K562 (cell line): ENCODE measurements around the gene C2CD5. TPM values are rescaled to one million over a fixed set of nuclear protein-coding genes. Genes with fewer than 3 reads are reported as not detected.

Source experiments
- ATAC-seq: fragments of 200-7000 bp; cut with Tn5 transposase; 3 replicates; pipeline ENCODE4 v1.9.1; 2020; ENCODE audit warnings: moderate library complexity
- BruUV-seq: library from RNA; stranded (reverse); fragments of 400-500 nt; replicated peaks from 2 replicates; lab custom pipeline; 2021; lab: Mats Ljungman, UMichigan
- CTCF ChIA-PET: fragments of 300-600 bp; formaldehyde crosslinking; extraction: SDS; loops from one replicate; lab custom pipeline; 2021; ENCODE audit warnings: low intra/inter-chr PET ratio; lab: Yijun Ruan, JAX
- POLR2A ChIA-PET: fragments of 300-600, 350-650 bp; sonication (Branson Sonifier 250); formaldehyde crosslinking; extraction: SDS; loops from one replicate; lab custom pipeline; 2021; ENCODE audit warnings: antibody characterized with exemption, inconsistent platforms; lab: Yijun Ruan, JAX
- DNase-seq, 4 experiments: peaks; one replicate each; pipeline versions ENCODE4 v3.0.0 to v3.0.0-alpha.2; 2011 to 2018; ENCODE audit warnings: low spot score in 3 of 4, mixed read lengths in 3 of 4; ENCODE audit errors: extremely low read depth in 1 of 4
- FAIRE-seq: peaks from 2 replicates; lab custom pipeline; 2011; peaks lifted over from hg19 to GRCh38; lab: Jason Lieb, UNC
- H2AFZ ChIP-seq: 2 replicates; pipeline ENCODE4 v1.6.0; 2011; ENCODE audit warnings: low read depth, low read length, control low read depth, inconsistent platforms
- H3K27ac ChIP-seq: fragments of 200-600 bp; 3 replicates; pipeline ENCODE4 v1.8.0; 2011; ENCODE audit warnings: low read depth, mild to moderate bottlenecking, control low read depth, inconsistent platforms, low read length, moderate library complexity, mixed read lengths; ENCODE audit errors: extremely low read depth
- H3K27me3 ChIP-seq, 2 experiments: fragments of 300-600 bp in 1 of 2; 2 replicates in 1 of 2; 3 replicates in 1 of 2; pipeline versions ENCODE4 v1.6.0 to v1.8.0; 2011; ENCODE audit warnings: inconsistent platforms in 2 of 2, low read length in 2 of 2, mild to moderate bottlenecking in 1 of 2, mixed read lengths in 1 of 2, moderate library complexity in 1 of 2; ENCODE audit not compliant: control insufficient read depth in 2 of 2, insufficient read depth in 2 of 2
- H3K36me3 ChIP-seq: fragments of 300-600 bp; 3 replicates; pipeline ENCODE4 v1.8.0; 2011; ENCODE audit warnings: mild to moderate bottlenecking, low read length, inconsistent platforms; ENCODE audit not compliant: control insufficient read depth, insufficient read depth
- H3K4me1 ChIP-seq, 2 experiments: fragments of 200-600 bp in 1 of 2; replicated peaks in 1 of 2; 2 replicates in 1 of 2; 3 replicates in 1 of 2; pipeline versions ENCODE4 v1.5.1 to v1.8.0; 2011; ENCODE audit warnings: inconsistent platforms in 2 of 2, low read length in 2 of 2, mild to moderate bottlenecking in 1 of 2, mixed read lengths in 1 of 2, moderate library complexity in 1 of 2; ENCODE audit not compliant: control insufficient read depth in 2 of 2, insufficient read depth in 2 of 2
- H3K4me2 ChIP-seq: 2 replicates; pipeline ENCODE4 v1.6.1; 2011; ENCODE audit warnings: low read length, control low read depth, inconsistent platforms, mixed read lengths; ENCODE audit not compliant: insufficient read depth
- H3K4me3 ChIP-seq: fragments of 200-600 bp; sonication (generic), shearing (Covaris generic); 2 replicates; pipeline ENCODE4 v1.5.1; 2016; ENCODE audit warnings: control low read depth, inconsistent platforms
- H3K79me2 ChIP-seq: fragments of 200-600 bp; 3 replicates; pipeline ENCODE4 v1.8.0; 2011; ENCODE audit warnings: low read length, inconsistent platforms; ENCODE audit not compliant: control insufficient read depth, insufficient read depth
- H3K9ac ChIP-seq, 2 experiments: 2 replicates each; pipeline versions ENCODE4 v1.6.0 to v1.6.1; 2011; ENCODE audit warnings: low read depth in 2 of 2, low read length in 2 of 2, control low read depth in 1 of 2, inconsistent platforms in 1 of 2, mild to moderate bottlenecking in 1 of 2, mixed read lengths in 1 of 2; ENCODE audit not compliant: insufficient read depth in 1 of 2
- H3K9me1 ChIP-seq: one replicate; pipeline ENCODE4 v1.6.0; 2011; ENCODE audit warnings: inconsistent platforms, mild to moderate bottlenecking, low read length, moderate library complexity; ENCODE audit not compliant: control insufficient read depth, insufficient read depth
- H3K9me3 ChIP-seq: replicated peaks from 2 replicates; pipeline ENCODE4 v1.5.1; 2011; ENCODE audit warnings: low read depth, low read length, inconsistent platforms; ENCODE audit not compliant: control insufficient read depth, insufficient read depth
- H4K20me1 ChIP-seq: replicated peaks from 2 replicates; pipeline ENCODE4 v1.6.1; 2011; ENCODE audit warnings: low read length, inconsistent platforms, mixed read lengths; ENCODE audit not compliant: control insufficient read depth, insufficient read depth
- ARID2 ChIP-seq: fragments of 450-650 bp; IDR thresholded peaks from 2 replicates; pipeline ENCODE4 v1.6.1; 2017; ENCODE audit warnings: antibody characterized with exemption, mild to moderate bottlenecking
- BRD9 ChIP-seq: fragments of 450-650 bp; IDR thresholded peaks from 2 replicates; pipeline ENCODE4 v1.6.1; 2018; ENCODE audit warnings: low read depth; ENCODE audit not compliant: partially characterized antibody
- CBFA2T3 ChIP-seq: fragments of 450-650 bp; IDR thresholded peaks from 2 replicates; pipeline ENCODE4 v1.6.1; 2017
- CBX1 ChIP-seq: sonication (generic); IDR thresholded peaks from 2 replicates; pipeline ENCODE4 v1.6.1; 2016; ENCODE audit warnings: antibody characterized with exemption, low read depth, mild to moderate bottlenecking
- CREB1 ChIP-seq, 2 experiments: sonication (generic) in 1 of 2; formaldehyde crosslinking in 1 of 2; IDR thresholded peaks; 2 replicates each; pipeline versions ENCODE4 v1.6.1 to v1.8.0; 2012 to 2022; ENCODE audit warnings: inconsistent platforms in 1 of 2, mild to moderate bottlenecking in 1 of 2, missing genetic modification reagents in 1 of 2, moderate library complexity in 1 of 2
- E2F6 ChIP-seq, 2 experiments: IDR thresholded peaks; 2 replicates each; pipeline ENCODE4 v1.6.1; 2011; ENCODE audit warnings: borderline replicate concordance in 1 of 2, control low read depth in 1 of 2, low read depth in 1 of 2, low read length in 1 of 2, mild to moderate bottlenecking in 1 of 2, mixed read lengths in 1 of 2, moderate library complexity in 1 of 2; ENCODE audit not compliant: insufficient read depth in 1 of 2, insufficient read length in 1 of 2, poor library complexity in 1 of 2, severe bottlenecking in 1 of 2; ENCODE audit errors: extremely low read depth in 1 of 2
- ETV1 ChIP-seq: fragments of 450-650 bp; conservative IDR thresholded peaks from 2 replicates; pipeline ENCODE4 v1.6.1; 2016; ENCODE audit warnings: missing genetic modification characterization, control low read depth, low read depth, missing compliant biosample characterization
- SIN3B ChIP-seq: fragments of 450-650 bp; IDR thresholded peaks from 2 replicates; pipeline ENCODE4 v1.6.1; 2017; ENCODE audit warnings: low read depth, mild to moderate bottlenecking, moderate library complexity
- SP2 ChIP-seq: IDR thresholded peaks from 2 replicates; pipeline ENCODE4 v1.6.1; 2011; ENCODE audit warnings: mild to moderate bottlenecking, low read depth, low read length, moderate library complexity; ENCODE audit not compliant: poor library complexity, severe bottlenecking; ENCODE audit errors: extremely low read depth
- ZNF384 ChIP-seq: IDR thresholded peaks from 2 replicates; pipeline ENCODE4 v1.6.1; 2012; ENCODE audit warnings: low read depth, low read length, improper control_type of control experiment
- ZNF707 ChIP-seq: fragments of 250-450 bp; sonication (Bioruptor Pico); conservative IDR thresholded peaks from 2 replicates; pipeline ENCODE4 v1.8.0; 2022; ENCODE audit warnings: inconsistent platforms, mild to moderate bottlenecking, moderate library complexity
- WGBS: fragments of 100-300 bp; shearing (Covaris generic); methylation state at CpG from one replicate; pipeline ENCODE4 v1.1.6; 2016; ENCODE audit warnings: low coverage, mixed read lengths; ENCODE audit not compliant: insufficient coverage; ENCODE audit errors: missing lambda C conversion rate; 5-methylcytosine and 5-hydroxymethylcytosine counted together
- in situ Hi-C: fragments of 300-500 bp; cut with MboI; formaldehyde crosslinking; loops from 4 replicates; pipeline ENCODE4 v1.15.0; 2018; ENCODE audit warnings: inconsistent platforms, mixed read lengths
- intact Hi-C: fragments of 100-400 bp; cut with micrococcal nuclease; formaldehyde crosslinking; loops from 2 replicates; pipeline ENCODE4 v1.14.2; 2022
- polyA plus RNA-seq, 8 experiments: library from polyadenylated mRNA; depleted of rRNA in 4 of 8; stranded (reverse) in 5 of 8; unstranded in 3 of 8; fragments of >200 nt; fragmentation: Nextera tagmentation in 2 of 8; fragmentation: Illumina TruSeq in 1 of 8; extraction: Ambion mirVana in 2 of 8; extraction: Trizol in 1 of 8; gene quantifications; 2 replicates each; pipeline versions ENCODE4 v1.2.1 to v1.2.3, GENCODE V29; 2011 to 2014; ENCODE audit warnings: inconsistent platforms in 1 of 8, missing spikeins in 1 of 8
- total RNA-seq, 7 experiments: library from RNA; depleted of rRNA in 6 of 7; stranded (reverse); fragments of >200 nt in 6 of 7; fragmentation: Illumina TruSeq in 2 of 7; extraction: Trizol in 2 of 7; gene quantifications; 2 replicates each; pipeline versions ENCODE4 v1.2.1 to v1.2.3, GENCODE V29; 2011 to 2021; ENCODE audit warnings: low replicate concordance in 1 of 7

C2CD5 gene
- total and polyA plus RNA-seq, 9 of the 15 experiments (the other 6 are each of a cell fraction or from before 2014, with no cell fraction given) = 5.1 to 24.1 (median 14.3) TPM

- H3K79me2 ChIP-seq = no peaks in the 10 kb centered on the region
- no peaks in the 10 kb centered on the region for H4K20me1 ChIP-seq
- no peak overlapping the region for H2AFZ ChIP-seq
- H3K9me3 ChIP-seq = no peaks in the 10 kb centered on the region
- CTCF ChIA-PET = no interaction called here
- DNase-seq = no peak
- TF ChIP-seq ETV1 (tag) (no peak), SP2 (no peak), CBFA2T3 (no peak), CREB1 (IDR thresholded peaks at IDR 0.05) (no peak), CREB1 (CRISPR knock-in tag; IDR thresholded peaks at IDR 0.05) (no peak), ARID2 (no peak), SIN3B (no peak)
- TF ChIP-seq, all 486 proteins: peak for 0
- Histone ChIP-seq H3K4me1 (no peaks in the 10 kb centered on the region), H3K9me1 (no peaks in the 10 kb centered on the region), H3K9ac (no peak overlapping the region), H3K27ac (no peak overlapping the region), H3K36me3 (peaks cover 6% of the 10 kb centered on the region; the same call in 2 of the 3 replicates), H3K4me3 (no peak overlapping the region), H3K4me2 (no peak overlapping the region), H3K27me3 (no peaks in the 10 kb centered on the region)
- WGBS = 47% methylated on average over 1 of the region's 2 CpGs
- no TSS peak for BruUV-seq
- ATAC-seq = no peak
- in situ Hi-C loops = no loop called here
- intact Hi-C loops = no loop called here
- POLR2A ChIA-PET = interaction anchor here (0.6 kb wide), 1 partner anchor 279 kb away, joined by 3 read pairs; no protein-coding TSS in a partner anchor
- no peak for FAIRE-seq
Observed at GRCh38 chr12:22463306-22463705, 81.0 kb downstream of the C2CD5 start.

GRCh38 chr12:22461786-22462185 is 82.6 kb downstream of the C2CD5 start:
- FAIRE-seq (no peak), DNase-seq (peak in 1 of 4 experiments; percentile 10)
- Histone ChIP-seq H3K9ac (no peak overlapping the region), H2AFZ (no peak overlapping the region), H3K79me2 (no peaks in the 10 kb centered on the region), H3K9me3 (no peaks in the 10 kb centered on the region)
- in situ Hi-C loops (no loop called here), intact Hi-C loops (no loop called here)
- POLR2A ChIA-PET = no interaction called here
- 82% methylated on average over 1 of the region's 1 CpG for WGBS
- no peak for TF ChIP-seq ZNF707 (CRISPR knock-in tag)
- TF ChIP-seq ZNF384 = no peak
- TF ChIP-seq E2F6 (IDR thresholded peaks at IDR 0.05; ENCODE audit: borderline replicate concordance in 1 of 2, extremely low read depth in 1 of 2, insufficient read depth in 1 of 2, insufficient read length in 1 of 2, low read depth in 1 of 2, low read length in 1 of 2, poor library complexity in 1 of 2, severe bottlenecking in 1 of 2) = no peak
- no peak for TF ChIP-seq BRD9
- no peak for TF ChIP-seq CBX1
- TF ChIP-seq, all 486 proteins: peak for 0
- Histone ChIP-seq H3K27me3 (no peaks in the 10 kb centered on the region), H3K27ac (no peak overlapping the region), H4K20me1 (no peaks in the 10 kb centered on the region), H3K9me1 (no peaks in the 10 kb centered on the region), H3K4me3 (no peak overlapping the region), H3K36me3 (peaks cover 6% of the 10 kb centered on the region; the same call in 2 of the 3 replicates), H3K4me2 (no peak overlapping the region), H3K4me1 (no peaks in the 10 kb centered on the region)
- ATAC-seq = no peak
- no TSS peak for BruUV-seq
- CTCF ChIA-PET = no interaction called here
